GM12878 (cell line): Measurements from ENCODE around the gene IL23R. TPM values are rescaled to one million over a fixed set of nuclear protein-coding genes. Genes with fewer than 3 reads are reported as not detected.

Experiments used
- ATAC-seq: fragments of 200-7000 bp; cut with Tn5 transposase; 3 replicates; pipeline ENCODE4 v1.9.1; 2020; ENCODE audit warnings: mild to moderate bottlenecking, moderate library complexity
- BruUV-seq: library from RNA; stranded (reverse); fragments of 400-500 nt; replicated peaks from 2 replicates; lab custom pipeline; 2021; lab: Mats Ljungman, UMichigan
- CTCF ChIA-PET: fragments of 300-600 bp; sonication (Branson Sonifier 250); formaldehyde crosslinking; extraction: SDS; loops from one replicate; lab custom pipeline; 2021; ENCODE audit warnings: inconsistent platforms; lab: Yijun Ruan, JAX
- POLR2A ChIA-PET: fragments of 350-600 bp; formaldehyde crosslinking; extraction: SDS; loops from one replicate; lab custom pipeline; 2021; ENCODE audit warnings: inconsistent platforms; lab: Charles Lee
- RAD21 ChIA-PET: fragments of 300-600 bp; sonication (Branson Sonifier 250); formaldehyde crosslinking; loops from one replicate; lab custom pipeline; 2023; ENCODE audit warnings: antibody characterized with exemption; ENCODE audit not compliant: unreplicated experiment; lab: Charles Lee
- SMC1A ChIA-PET: fragments of 300-600 bp; sonication (Branson Sonifier 250); formaldehyde crosslinking; loops from one replicate; lab custom pipeline; 2023; ENCODE audit not compliant: unreplicated experiment, uncharacterized antibody; lab: Charles Lee
- DNase-seq: peaks from one replicate; pipeline ENCODE4 v3.0.0-alpha.2; 2011; ENCODE audit warnings: low read depth, low spot score
- FAIRE-seq: peaks from 3 replicates; lab custom pipeline; 2011; peaks lifted over from hg19 to GRCh38; lab: Jason Lieb, UNC
- H2AFZ ChIP-seq: 2 replicates; pipeline ENCODE4 v1.6.0; 2011; ENCODE audit warnings: low read depth, low read length, control low read depth; ENCODE audit not compliant: control insufficient read depth
- H3K27ac ChIP-seq: 2 replicates; pipeline ENCODE4 v1.5.1; 2011; ENCODE audit warnings: control low read depth; ENCODE audit not compliant: control insufficient read depth, insufficient read depth
- H3K27me3 ChIP-seq, 2 experiments: replicated peaks in 1 of 2; 2 replicates each; pipeline versions ENCODE4 v1.6.0 to v1.6.1; 2011; ENCODE audit warnings: low read length in 1 of 2; ENCODE audit not compliant: control insufficient read depth in 2 of 2, insufficient read depth in 2 of 2
- H3K36me3 ChIP-seq, 2 experiments: 2 replicates each; pipeline ENCODE4 v1.5.1; 2011; ENCODE audit warnings: low read length in 1 of 2; ENCODE audit not compliant: control insufficient read depth in 2 of 2, insufficient read depth in 2 of 2
- H3K4me1 ChIP-seq: 2 replicates; pipeline ENCODE4 v1.6.1; 2011; ENCODE audit warnings: mild to moderate bottlenecking, low read length, moderate library complexity, mixed read lengths; ENCODE audit not compliant: control insufficient read depth, insufficient read depth
- H3K4me2 ChIP-seq: 2 replicates; pipeline ENCODE4 v1.6.0; 2011; ENCODE audit warnings: control low read depth; ENCODE audit not compliant: control insufficient read depth, insufficient read depth
- H3K4me3 ChIP-seq: fragments of 200-600 bp; sonication (generic); 2 replicates; pipeline ENCODE4 v1.5.1; 2016
- H3K79me2 ChIP-seq: 2 replicates; pipeline ENCODE4 v1.6.0; 2011; ENCODE audit warnings: low read length; ENCODE audit not compliant: control insufficient read depth, insufficient read depth
- H3K9ac ChIP-seq: 2 replicates; pipeline ENCODE4 v1.8.0; 2011; ENCODE audit warnings: low read length, control low read depth, mixed read lengths; ENCODE audit not compliant: control insufficient read depth, insufficient read depth
- H3K9me3 ChIP-seq: replicated peaks from 3 replicates; pipeline ENCODE4 v1.5.1; 2011; ENCODE audit warnings: mild to moderate bottlenecking, low read length; ENCODE audit not compliant: control insufficient read depth, insufficient read depth
- H4K20me1 ChIP-seq: 2 replicates; pipeline ENCODE4 v1.6.0; 2011; ENCODE audit not compliant: control insufficient read depth, insufficient read depth
- EED ChIP-seq: sonication (generic); IDR thresholded peaks from 2 replicates; pipeline ENCODE4 v1.6.1; 2016; ENCODE audit warnings: antibody characterized with exemption, low read depth
- HDGF ChIP-seq: fragments of 450-650 bp; IDR thresholded peaks from 2 replicates; pipeline ENCODE4 v1.6.1; 2016; ENCODE audit warnings: antibody characterized with exemption
- NFIC ChIP-seq: IDR thresholded peaks from 2 replicates; pipeline ENCODE4 v1.6.1; 2012; ENCODE audit warnings: low read depth, mild to moderate bottlenecking, inconsistent platforms, low read length, moderate library complexity
- NR2C1 ChIP-seq: fragments of 450-650 bp; IDR thresholded peaks from 2 replicates; pipeline ENCODE4 v1.6.1; 2017; ENCODE audit warnings: antibody characterized with exemption, mild to moderate bottlenecking, moderate library complexity
- NR2C2 ChIP-seq: IDR thresholded peaks from 2 replicates; pipeline ENCODE4 v1.6.1; 2011; ENCODE audit warnings: borderline replicate concordance, low read depth; ENCODE audit not compliant: control insufficient read depth, insufficient read length
- POLR2AphosphoS2 ChIP-seq: IDR thresholded peaks from 2 replicates; pipeline ENCODE4 v1.6.1; 2011; ENCODE audit warnings: low read depth, mild to moderate bottlenecking, low read length, improper control_type of control experiment, moderate library complexity
- POLR2AphosphoS5 ChIP-seq: IDR thresholded peaks from 2 replicates; pipeline ENCODE4 v1.6.1; 2011; ENCODE audit warnings: mild to moderate bottlenecking, low read length, inconsistent platforms
- SREBF1 ChIP-seq: IDR thresholded peaks from 2 replicates; pipeline ENCODE4 v1.6.1; 2012; ENCODE audit warnings: mild to moderate bottlenecking, low read length
- STAT1 ChIP-seq: fragments of 450-650 bp; conservative IDR thresholded peaks from 2 replicates; pipeline ENCODE4 v1.6.1; 2014; ENCODE audit warnings: antibody characterized with exemption, mild to moderate bottlenecking
- SUPT20H ChIP-seq: IDR thresholded peaks from 2 replicates; pipeline ENCODE4 v1.6.1; 2011; ENCODE audit warnings: low read depth, mild to moderate bottlenecking, low read length, moderate library complexity, borderline replicate concordance; ENCODE audit not compliant: control insufficient read depth
- TCF12 ChIP-seq: IDR thresholded peaks from 2 replicates; pipeline ENCODE4 v1.6.1; 2011; ENCODE audit warnings: low read depth, mild to moderate bottlenecking, low read length
- ZBED1 ChIP-seq: IDR thresholded peaks from 2 replicates; pipeline ENCODE4 v1.6.1; 2016; ENCODE audit warnings: borderline replicate concordance
- WGBS: methylation state at CpG from one replicate; pipeline ENCODE4 v1.1.6; 2016; ENCODE audit warnings: low lambda C conversion rate; ENCODE audit not compliant: insufficient replicate concordance, insufficient coverage; ENCODE audit errors: missing lambda C conversion rate; 5-methylcytosine and 5-hydroxymethylcytosine counted together
- in situ Hi-C: fragments of 300-500 bp; cut with MboI; formaldehyde crosslinking; loops from 9 replicates; pipeline ENCODE4 v1.14.3; 2018; ENCODE audit warnings: mixed read lengths
- intact Hi-C: fragments of 100-400 bp; cut with micrococcal nuclease; formaldehyde crosslinking; loops from one replicate; pipeline ENCODE4 v1.14.2; 2022; ENCODE audit not compliant: unreplicated experiment
- polyA plus RNA-seq, 11 experiments: library from polyadenylated mRNA; depleted of rRNA in 4 of 11; unstranded in 6 of 11; stranded (reverse) in 5 of 11; fragments of >200 nt; fragmentation: Nextera tagmentation in 4 of 11; fragmentation: Illumina TruSeq in 1 of 11; extraction: Ambion mirVana in 4 of 11; extraction: Trizol in 1 of 11; gene quantifications; 1 replicate in 1 of 11; 2 replicates in 10 of 11; pipeline versions ENCODE4 v1.2.1 to v1.2.3, GENCODE V29; 2011 to 2016; ENCODE audit warnings: inconsistent platforms in 2 of 11, missing spikeins in 2 of 11, low read depth in 1 of 11
- total RNA-seq, 4 experiments: library from RNA; depleted of rRNA in 3 of 4; stranded (reverse); fragments of >200 nt in 3 of 4; fragmentation: Illumina TruSeq in 1 of 4; extraction: Trizol in 1 of 4; gene quantifications; 2 replicates each; pipeline versions ENCODE4 v1.2.1 to v1.2.3, GENCODE V29; 2013 to 2021
- TF ChIP-seq, protein P1 (sequence below): IDR thresholded peaks from 2 replicates; pipeline ENCODE4 v1.6.1; 2012; ENCODE audit warnings: low read length, inconsistent platforms
- TF ChIP-seq, protein P2 (sequence below): IDR thresholded peaks from 2 replicates; pipeline ENCODE4 v1.6.1; 2011; ENCODE audit warnings: borderline replicate concordance, low read depth, mild to moderate bottlenecking, moderate library complexity, mixed read lengths, low read length; ENCODE audit not compliant: insufficient read depth; ENCODE audit errors: extremely low read length
- TF ChIP-seq, protein P3 (sequence below): fragments of 450-650 bp; formaldehyde crosslinking; IDR thresholded peaks from 2 replicates; pipeline ENCODE4 v1.4.0; 2020; ENCODE audit warnings: mild to moderate bottlenecking, moderate library complexity

Gene IL23R
- total and polyA plus RNA-seq, 10 of the 15 experiments (the other 5 are each of a cell fraction or from before 2014, with no cell fraction given), result 0.16 to 6.4 (median 0.59) TPM

DNA sequence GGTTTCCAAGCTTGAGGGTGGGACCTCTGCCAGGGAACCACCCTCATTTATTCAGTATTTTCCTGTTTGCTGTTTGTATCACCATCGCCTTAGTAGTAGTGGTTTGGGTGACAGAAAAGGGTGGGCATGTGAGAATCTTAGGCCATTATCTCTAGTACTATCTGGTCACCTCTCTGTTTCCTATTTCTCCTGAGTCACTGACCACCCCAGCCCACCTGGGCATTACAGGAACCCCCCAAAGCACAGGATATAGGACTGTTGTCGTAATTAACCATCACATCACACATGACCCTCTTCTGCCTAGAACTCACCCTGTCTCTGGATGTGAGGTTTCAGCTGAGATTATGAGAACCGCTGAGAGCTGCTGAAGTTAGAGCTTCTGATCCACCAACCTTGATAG, 60.4 kb downstream of the IL23R start:
- in situ Hi-C loops, result loop anchor here (5.0 kb wide), 1 partner anchor 276 kb away; no protein-coding TSS in a partner anchor
- POLR2A ChIA-PET, result no interaction called here
- H3K9me3 ChIP-seq, result no peaks in the 10 kb centered on the region; the same call in 2 of the 3 replicates
- no peak overlapping the region for H3K4me2 ChIP-seq
- no peaks in the 10 kb centered on the region for H3K36me3 ChIP-seq
- FAIRE-seq (no peak), DNase-seq (no peak)
- no peaks in the 10 kb centered on the region for H4K20me1 ChIP-seq
- intact Hi-C loops, result no loop called here
- H3K27me3 ChIP-seq, result no peaks in the 10 kb centered on the region; a peak in 1 of 4 replicates
- no peak overlapping the region for H2AFZ ChIP-seq
- TF ChIP-seq TCF12 (no peak), SREBF1 (no peak), POLR2AphosphoS2 (no peak), NR2C1 (no peak), ZBED1 (no peak), NFIC (no peak), STAT1 (no peak), NR2C2 (no peak), SUPT20H (no peak), POLR2AphosphoS5 (no peak), EED (no peak), HDGF (no peak)
- TF ChIP-seq, protein P1, sequence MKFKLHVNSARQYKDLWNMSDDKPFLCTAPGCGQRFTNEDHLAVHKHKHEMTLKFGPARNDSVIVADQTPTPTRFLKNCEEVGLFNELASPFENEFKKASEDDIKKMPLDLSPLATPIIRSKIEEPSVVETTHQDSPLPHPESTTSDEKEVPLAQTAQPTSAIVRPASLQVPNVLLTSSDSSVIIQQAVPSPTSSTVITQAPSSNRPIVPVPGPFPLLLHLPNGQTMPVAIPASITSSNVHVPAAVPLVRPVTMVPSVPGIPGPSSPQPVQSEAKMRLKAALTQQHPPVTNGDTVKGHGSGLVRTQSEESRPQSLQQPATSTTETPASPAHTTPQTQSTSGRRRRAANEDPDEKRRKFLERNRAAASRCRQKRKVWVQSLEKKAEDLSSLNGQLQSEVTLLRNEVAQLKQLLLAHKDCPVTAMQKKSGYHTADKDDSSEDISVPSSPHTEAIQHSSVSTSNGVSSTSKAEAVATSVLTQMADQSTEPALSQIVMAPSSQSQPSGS, result no peak
- TF ChIP-seq, protein P2, sequence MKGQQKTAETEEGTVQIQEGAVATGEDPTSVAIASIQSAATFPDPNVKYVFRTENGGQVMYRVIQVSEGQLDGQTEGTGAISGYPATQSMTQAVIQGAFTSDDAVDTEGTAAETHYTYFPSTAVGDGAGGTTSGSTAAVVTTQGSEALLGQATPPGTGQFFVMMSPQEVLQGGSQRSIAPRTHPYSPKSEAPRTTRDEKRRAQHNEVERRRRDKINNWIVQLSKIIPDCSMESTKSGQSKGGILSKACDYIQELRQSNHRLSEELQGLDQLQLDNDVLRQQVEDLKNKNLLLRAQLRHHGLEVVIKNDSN, result no peak
- TF ChIP-seq, protein P3, sequence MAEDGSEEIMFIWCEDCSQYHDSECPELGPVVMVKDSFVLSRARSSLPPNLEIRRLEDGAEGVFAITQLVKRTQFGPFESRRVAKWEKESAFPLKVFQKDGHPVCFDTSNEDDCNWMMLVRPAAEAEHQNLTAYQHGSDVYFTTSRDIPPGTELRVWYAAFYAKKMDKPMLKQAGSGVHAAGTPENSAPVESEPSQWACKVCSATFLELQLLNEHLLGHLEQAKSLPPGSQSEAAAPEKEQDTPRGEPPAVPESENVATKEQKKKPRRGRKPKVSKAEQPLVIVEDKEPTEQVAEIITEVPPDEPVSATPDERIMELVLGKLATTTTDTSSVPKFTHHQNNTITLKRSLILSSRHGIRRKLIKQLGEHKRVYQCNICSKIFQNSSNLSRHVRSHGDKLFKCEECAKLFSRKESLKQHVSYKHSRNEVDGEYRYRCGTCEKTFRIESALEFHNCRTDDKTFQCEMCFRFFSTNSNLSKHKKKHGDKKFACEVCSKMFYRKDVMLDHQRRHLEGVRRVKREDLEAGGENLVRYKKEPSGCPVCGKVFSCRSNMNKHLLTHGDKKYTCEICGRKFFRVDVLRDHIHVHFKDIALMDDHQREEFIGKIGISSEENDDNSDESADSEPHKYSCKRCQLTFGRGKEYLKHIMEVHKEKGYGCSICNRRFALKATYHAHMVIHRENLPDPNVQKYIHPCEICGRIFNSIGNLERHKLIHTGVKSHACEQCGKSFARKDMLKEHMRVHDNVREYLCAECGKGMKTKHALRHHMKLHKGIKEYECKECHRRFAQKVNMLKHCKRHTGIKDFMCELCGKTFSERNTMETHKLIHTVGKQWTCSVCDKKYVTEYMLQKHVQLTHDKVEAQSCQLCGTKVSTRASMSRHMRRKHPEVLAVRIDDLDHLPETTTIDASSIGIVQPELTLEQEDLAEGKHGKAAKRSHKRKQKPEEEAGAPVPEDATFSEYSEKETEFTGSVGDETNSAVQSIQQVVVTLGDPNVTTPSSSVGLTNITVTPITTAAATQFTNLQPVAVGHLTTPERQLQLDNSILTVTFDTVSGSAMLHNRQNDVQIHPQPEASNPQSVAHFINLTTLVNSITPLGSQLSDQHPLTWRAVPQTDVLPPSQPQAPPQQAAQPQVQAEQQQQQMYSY, result no peak
- TF ChIP-seq, all 136 proteins: peak for 0
- H3K27ac ChIP-seq, result no peak overlapping the region
- RAD21 ChIA-PET, result no interaction called here
- CTCF ChIA-PET, result interaction anchor here (1.2 to 5.6 kb wide), 2 partner anchors 13 to 106 kb away, joined by 3 to 55 read pairs; no protein-coding TSS in a partner anchor
- WGBS, result 24% methylated on average over 3 of the region's 3 CpGs
- ATAC-seq, result no peak
- no TSS peak for BruUV-seq
- no peaks in the 10 kb centered on the region for H3K79me2 ChIP-seq
- H3K9ac ChIP-seq, result no peak overlapping the region
- no peak overlapping the region for H3K4me3 ChIP-seq
- SMC1A ChIA-PET, result interaction anchor here (0.9 kb wide), 1 partner anchor 12 kb away, joined by 4 read pairs; no protein-coding TSS in a partner anchor
- no peaks in the 10 kb centered on the region for H3K4me1 ChIP-seq
